Measurements from ENCODE around the gene NT5C3B.
"Not testable (repeated sequence)": the region's sequence is repeated elsewhere in the genome, so short reads cannot be mapped to it uniquely, and the experiment has no call there.

NT5C3B gene

GRCh38 chr17:41784207-41784744 lies 51.8 kb downstream of the NT5C3B start:
- peak; percentile 74 for DNase-seq (ENCODE audit: low spot score)

- DNase-seq (ENCODE audit: low spot score), result no peak
Observed at GRCh38 chr17:41782142-41782541, 53.9 kb downstream of the NT5C3B start.

GRCh38 chr17:41781404-41782110 lies 54.5 kb downstream of the NT5C3B start:
- DNase-seq (ENCODE audit: low spot score), result peak; percentile 50

- DNase-seq (ENCODE audit: low spot score), result no peak
Observed at GRCh38 chr17:41779954-41780353, 56.1 kb downstream of the NT5C3B start.

- no peak for DNase-seq (ENCODE audit: low spot score)
Observed at GRCh38 chr17:41777574-41778188, 58.4 kb downstream of the NT5C3B start.

- DNase-seq (ENCODE audit: low spot score), result no peak
Observed at GRCh38 chr17:41777157-41777573, 58.9 kb downstream of the NT5C3B start.

GRCh38 chr17:41776262-41776900 lies 59.7 kb downstream of the NT5C3B start:
- DNase-seq (ENCODE audit: low spot score), result not testable (repeated sequence)

GRCh38 chr17:41775394-41776226 lies 60.4 kb downstream of the NT5C3B start:
- peak; percentile 66 for DNase-seq (ENCODE audit: low spot score)

Data from ecto neural progenitor cell (in vitro differentiated cells).